ENCODE results near the gene FAM209B. TPM values are rescaled to one million over a fixed set of nuclear protein-coding genes. Genes with fewer than 3 reads are reported as not detected.

The FAM209B gene
- total RNA-seq, 3 donors from 2014 or later = not detected

- Histone ChIP-seq H3K4me3 (no peak overlapping the region), H3K27ac (no peak overlapping the region), H3K36me3 (peaks cover 27% of the 10 kb centered on the region), H3K27me3 (no peaks in the 10 kb centered on the region), H3K4me1 (no peaks in the 10 kb centered on the region), H3K9me3 (peaks cover 12 to 21% of the 10 kb centered on the region in 2 donors)
- intact Hi-C loops (cut with DNase I; ENCODE audit: low total_unique reads) = no loop called here
- DNase-seq (ENCODE audit: low spot score in 2 of 2) = no peak
- no peak for TF ChIP-seq CTCF (IDR thresholded peaks at IDR 0.05)
- no peak for TF ChIP-seq POLR2AphosphoS5 (IDR thresholded peaks at IDR 0.05)
- TF ChIP-seq POLR2A (IDR thresholded peaks at IDR 0.05) = no peak
Measured at GRCh38 chr20:56517211-56517610, 15.8 kb upstream of the FAM209B start.

- intact Hi-C loops (cut with DNase I; ENCODE audit: low total_unique reads) = no loop called here
- H3K27ac ChIP-seq = no peak overlapping the region
- no peak overlapping the region for H3K4me3 ChIP-seq
- no peak for DNase-seq (ENCODE audit: low spot score in 2 of 2)
- H3K36me3 ChIP-seq = peaks cover 27% of the 10 kb centered on the region
- peaks cover 12 to 21% of the 10 kb centered on the region in 2 donors for H3K9me3 ChIP-seq
- H3K27me3 ChIP-seq = no peaks in the 10 kb centered on the region
- H3K4me1 ChIP-seq = no peaks in the 10 kb centered on the region
- TF ChIP-seq CTCF (IDR thresholded peaks at IDR 0.05) (no peak), POLR2A (IDR thresholded peaks at IDR 0.05) (no peak), POLR2AphosphoS5 (IDR thresholded peaks at IDR 0.05) (no peak)
Measured at GRCh38 chr20:56517641-56518040, 15.4 kb upstream of the FAM209B start.

GRCh38 chr20:56518126-56518525, 14.9 kb upstream of the FAM209B start:
- Histone ChIP-seq H3K4me1 (no peaks in the 10 kb centered on the region), H3K27me3 (no peaks in the 10 kb centered on the region), H3K9me3 (peaks cover 12 to 21% of the 10 kb centered on the region in 2 donors), H3K4me3 (no peak overlapping the region), H3K27ac (no peak overlapping the region), H3K36me3 (peaks cover 27% of the 10 kb centered on the region)
- TF ChIP-seq POLR2A (IDR thresholded peaks at IDR 0.05) (no peak), POLR2AphosphoS5 (IDR thresholded peaks at IDR 0.05) (no peak), CTCF (IDR thresholded peaks at IDR 0.05) (no peak)
- intact Hi-C loops (cut with DNase I; ENCODE audit: low total_unique reads) = no loop called here
- DNase-seq (ENCODE audit: low spot score in 2 of 2) = no peak

- H3K4me3 ChIP-seq = no peak overlapping the region
- no peak overlapping the region for H3K27ac ChIP-seq
- TF ChIP-seq CTCF (IDR thresholded peaks at IDR 0.05) (no peak), POLR2AphosphoS5 (IDR thresholded peaks at IDR 0.05) (no peak), POLR2A (IDR thresholded peaks at IDR 0.05) (no peak)
- intact Hi-C loops (cut with DNase I; ENCODE audit: low total_unique reads) = no loop called here
- H3K4me1 ChIP-seq = no peaks in the 10 kb centered on the region
- no peak for DNase-seq (ENCODE audit: low spot score in 2 of 2)
- no peaks in the 10 kb centered on the region for H3K27me3 ChIP-seq
- H3K36me3 ChIP-seq = peaks cover 27% of the 10 kb centered on the region
- peaks cover 12 to 21% of the 10 kb centered on the region in 2 donors for H3K9me3 ChIP-seq
Measured at GRCh38 chr20:56518721-56519398, 14.2 kb upstream of the FAM209B start.

- H3K27me3 ChIP-seq = no peaks in the 10 kb centered on the region
- intact Hi-C loops (cut with DNase I; ENCODE audit: low total_unique reads) = no loop called here
Measured at GRCh38 chr20:56519551-56519950, 13.5 kb upstream of the FAM209B start.

More at GRCh38 chr20:56519551-56519950, 13.5 kb upstream of the FAM209B start:
- Histone ChIP-seq H3K27ac (no peak overlapping the region), H3K4me1 (no peaks in the 10 kb centered on the region), H3K4me3 (no peak overlapping the region), H3K36me3 (peaks cover 27% of the 10 kb centered on the region), H3K9me3 (peaks cover 12 to 21% of the 10 kb centered on the region in 2 donors)
- no peak for DNase-seq (ENCODE audit: low spot score in 2 of 2)
- TF ChIP-seq CTCF (IDR thresholded peaks at IDR 0.05) (no peak), POLR2A (IDR thresholded peaks at IDR 0.05) (no peak), POLR2AphosphoS5 (IDR thresholded peaks at IDR 0.05) (no peak)

Measured in breast epithelium (tissue), 4 donors.